Spinal cord (tissue), 10 donors: Measurements from ENCODE around the gene PCDHGC5. TPM values are rescaled to one million over a fixed set of nuclear protein-coding genes. Genes with fewer than 3 reads are reported as not detected.

ENCODE experiments used
- DNase-seq, 6 donors: peaks; one replicate each; pipeline versions ENCODE4 v3.0.0 to v3.0.0-alpha.2; 2013 to 2015; ENCODE audit warnings: low spot score in 6 of 6, low read depth in 4 of 6
- H3K27ac ChIP-seq: one replicate; pipeline ENCODE4 v1.5.1; 2013; ENCODE audit warnings: low read depth, low read length, control low read depth
- H3K27me3 ChIP-seq: one replicate; pipeline ENCODE4 v1.6.1; 2013; ENCODE audit warnings: low read length; ENCODE audit not compliant: control insufficient read depth, insufficient read depth
- H3K36me3 ChIP-seq: one replicate; pipeline ENCODE4 v1.6.1; 2013; ENCODE audit warnings: low read length; ENCODE audit not compliant: control insufficient read depth, insufficient read depth
- H3K4me1 ChIP-seq: one replicate; pipeline ENCODE4 v1.6.1; 2013; ENCODE audit warnings: low read length; ENCODE audit not compliant: control insufficient read depth, insufficient read depth
- H3K4me3 ChIP-seq: one replicate; pipeline ENCODE4 v1.5.1; 2013; ENCODE audit warnings: low read depth, low read length, control low read depth
- H3K9me3 ChIP-seq: one replicate; pipeline ENCODE4 v1.6.1; 2013; ENCODE audit warnings: low read length; ENCODE audit not compliant: control insufficient read depth, insufficient read depth
- WGBS: methylation state at CpG from one replicate; pipeline ENCODE4 v1.1.5; 2013; ENCODE audit warnings: missing lambda C conversion rate; ENCODE audit not compliant: insufficient coverage; 5-methylcytosine and 5-hydroxymethylcytosine counted together
- long read RNA-seq, 4 donors: transcript quantifications; one replicate each; lab custom pipeline, GENCODE V29; 2026
- polyA plus RNA-seq, 2 donors: library from polyadenylated mRNA; unstranded; fragments of 120-200 nt; gene quantifications; one replicate each; pipeline ENCODE4 v1.2.1, GENCODE V29; 2013; ENCODE audit not compliant: insufficient read length in 2 of 2
- total RNA-seq, 2 donors: library from RNA; depleted of rRNA in 1 of 2; stranded (reverse); fragments of 120-200 nt in 1 of 2; fragments of >200 nt in 1 of 2; gene quantifications; one replicate each; pipeline versions ENCODE4 v1.2.3 to v1.2.4, GENCODE V29; 2013 to 2014
- donor health status: healthy.

The PCDHGC5 gene
- total RNA-seq (1 to 10 TPM; 4.0 to 5.9 TPM), polyA plus RNA-seq (1 to 10 TPM; 5.4 to 6.5 TPM)
- long read RNA-seq, donor 1, full-length matches to known transcripts: 2 of 2 reads
- long read RNA-seq, donor 1, partial matches to known transcripts: 0 of 2 reads
- long read RNA-seq, donor 1, other reads (novel, unspliced or antisense): 0 of 2 reads
- long read RNA-seq, donor 2, full-length matches to known transcripts: 4 of 4 reads
- long read RNA-seq, donor 2, partial matches to known transcripts: 0 of 4 reads
- long read RNA-seq, donor 2, other reads (novel, unspliced or antisense): 0 of 4 reads
- long read RNA-seq, donor 3, partial matches to known transcripts: 0 of 3 reads
- long read RNA-seq, donor 3, other reads (novel, unspliced or antisense): 0 of 3 reads
- long read RNA-seq, donor 4, partial matches to known transcripts: 0 of 1 reads
- long read RNA-seq, donor 4, other reads (novel, unspliced or antisense): 0 of 1 reads

- DNase-seq: peak in 2 of 6 donors; percentile 67 to 70
- H3K36me3 ChIP-seq: peaks cover 55% of the 10 kb centered on the region
- WGBS: 17% methylated on average over 12 of the region's 14 CpGs
- peak within 1 kb of the TSS; percentile 72 for H3K27ac ChIP-seq
- H3K4me1 ChIP-seq: peaks cover 91% of the 10 kb centered on the region
- no peaks in the 10 kb centered on the region for H3K9me3 ChIP-seq
- H3K27me3 ChIP-seq: no peaks in the 10 kb centered on the region
- H3K4me3 ChIP-seq: no peak within 1 kb of the TSS
These were observed at the start of gene PCDHGC5 for GRCh38 chr5:141488591-141489561. TSS of gene PCDHGC5 (plus strand) at chr5:141489081. CDS start at chr5:141489241, 160 bp downstream.

DNA sequence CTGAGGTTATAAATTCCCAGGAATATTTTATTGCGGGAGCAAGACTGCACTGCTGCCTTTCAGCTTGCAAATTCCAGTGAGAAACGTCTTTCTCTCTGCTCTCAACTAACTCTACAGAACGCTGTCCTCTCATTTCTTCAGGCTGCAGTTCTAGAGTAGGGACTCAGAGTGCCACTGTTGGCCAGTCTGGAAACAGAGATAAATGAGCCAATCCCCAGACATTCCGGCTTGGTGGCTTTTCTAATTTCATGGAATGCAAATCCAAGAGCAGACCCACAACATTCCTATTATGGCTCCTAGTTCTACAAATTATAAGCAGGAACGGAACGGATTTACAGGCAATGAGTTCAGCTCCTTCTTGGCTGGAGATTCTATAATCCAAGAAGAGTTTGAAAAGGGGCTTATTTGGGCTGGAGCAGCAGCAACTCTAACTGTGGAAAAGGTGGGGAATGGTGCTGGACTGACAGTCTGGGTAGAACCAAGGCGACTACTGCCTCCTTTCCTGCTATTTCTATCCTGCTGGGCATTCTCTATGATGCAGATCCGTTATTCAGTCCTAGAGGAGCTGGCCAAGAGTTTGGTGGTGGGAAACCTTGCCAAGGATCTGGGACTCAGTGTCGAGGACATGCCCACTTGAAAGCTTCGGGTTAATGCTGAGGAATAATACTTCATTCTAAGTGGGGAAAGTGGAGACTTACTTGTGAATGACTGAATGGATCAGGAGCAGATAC, 49.3 kb upstream of the PCDHGC5 start:
- H3K27ac ChIP-seq: no peak overlapping the region
- H3K27me3 ChIP-seq: no peaks in the 10 kb centered on the region
- no peak for DNase-seq
- H3K4me3 ChIP-seq: no peak overlapping the region
- peaks cover 24% of the 10 kb centered on the region for H3K9me3 ChIP-seq
- 59% methylated on average over 7 of the region's 10 CpGs for WGBS
- no peaks in the 10 kb centered on the region for H3K4me1 ChIP-seq
- peaks cover 7% of the 10 kb centered on the region for H3K36me3 ChIP-seq

DNA sequence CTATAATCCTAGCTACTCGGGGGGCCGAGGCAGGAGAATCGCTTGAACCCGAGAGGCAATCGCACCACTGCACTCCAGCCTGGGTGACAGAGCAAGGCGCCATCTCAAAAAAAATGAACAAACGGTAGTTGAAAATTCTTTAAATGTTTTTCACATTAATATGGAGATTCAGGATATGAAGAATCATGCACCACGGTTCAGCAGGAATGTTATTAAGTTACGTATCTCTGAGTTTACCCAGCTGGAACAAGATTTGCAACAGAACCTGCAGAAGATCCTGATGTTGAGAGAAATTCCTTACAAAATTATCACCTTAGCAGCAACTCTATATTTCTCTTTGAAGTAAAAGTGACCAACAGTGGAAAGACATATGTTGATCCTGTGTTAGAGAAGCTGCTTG, 48.5 kb upstream of the PCDHGC5 start:
- no peak for DNase-seq
- peaks cover 24% of the 10 kb centered on the region for H3K9me3 ChIP-seq
- H3K4me3 ChIP-seq: no peak overlapping the region
- 100% methylated on average over 5 of the region's 9 CpGs for WGBS
- H3K4me1 ChIP-seq: no peaks in the 10 kb centered on the region
- peaks cover 7% of the 10 kb centered on the region for H3K36me3 ChIP-seq
- H3K27me3 ChIP-seq: no peaks in the 10 kb centered on the region
- no peak overlapping the region for H3K27ac ChIP-seq

GRCh38 chr5:141441571-141442170, 47.2 kb upstream of the PCDHGC5 start:
- peaks cover 7% of the 10 kb centered on the region for H3K36me3 ChIP-seq
- H3K27ac ChIP-seq: no peak overlapping the region
- H3K4me3 ChIP-seq: no peak overlapping the region
- WGBS: 37% methylated on average over 49 of the region's 50 CpGs
- no peaks in the 10 kb centered on the region for H3K27me3 ChIP-seq
- DNase-seq: no peak
- H3K9me3 ChIP-seq: peaks cover 24% of the 10 kb centered on the region
- no peaks in the 10 kb centered on the region for H3K4me1 ChIP-seq

GRCh38 chr5:141465351-141465750, 23.5 kb upstream of the PCDHGC5 start:
- Histone ChIP-seq H3K9me3 (no peaks in the 10 kb centered on the region), H3K27ac (no peak overlapping the region), H3K4me1 (no peaks in the 10 kb centered on the region), H3K4me3 (no peak overlapping the region), H3K27me3 (no peaks in the 10 kb centered on the region), H3K36me3 (peaks cover 2% of the 10 kb centered on the region)
- DNase-seq: no peak
- WGBS: 100% methylated on average over 1 of the region's 3 CpGs

DNA sequence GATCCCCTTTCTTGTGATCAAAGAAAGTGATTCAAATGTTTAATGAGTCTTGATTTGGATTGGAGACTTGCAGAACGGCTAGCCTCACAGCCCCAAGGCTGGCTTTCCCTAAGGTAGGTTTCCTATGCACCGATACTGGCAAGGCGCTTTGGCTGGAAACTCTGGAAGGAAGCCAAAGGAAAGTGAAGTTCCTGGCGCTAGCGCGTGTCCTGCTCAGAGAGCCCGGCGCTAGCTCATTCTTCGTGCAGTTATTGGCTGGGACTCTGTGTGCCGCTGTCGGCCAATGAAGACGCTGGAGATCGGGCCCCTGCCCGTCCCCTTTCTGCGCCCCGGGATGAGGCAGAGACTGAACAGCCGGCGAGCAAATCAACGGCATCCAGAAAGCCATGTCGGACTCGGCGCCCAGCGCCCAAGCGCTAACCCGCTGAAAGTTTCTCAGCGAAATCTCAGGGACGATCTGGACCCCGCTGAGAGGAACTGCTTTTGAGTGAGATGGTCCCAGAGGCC, 13.2 kb upstream of the PCDHGC5 start, which contains the start of gene PCDHGC3:
TSS of gene PCDHGC3 (plus strand) at position 342 of the 507 bp plus-strand sequence. CDS start at position 493, 151 bp downstream.
- Histone ChIP-seq H3K4me1 (peaks cover 34% of the 10 kb centered on the region), H3K4me3 (peak within 1 kb of the TSS; percentile 58), H3K27me3 (no peaks in the 10 kb centered on the region), H3K36me3 (peaks cover 9% of the 10 kb centered on the region), H3K9me3 (no peaks in the 10 kb centered on the region), H3K27ac (peak within 1 kb of the TSS; percentile 87)
- WGBS: under 1% methylated on average over 28 of the region's 28 CpGs
- peak in 4 of 6 donors; percentile 85 to 97 (median 91) for DNase-seq

DNA sequence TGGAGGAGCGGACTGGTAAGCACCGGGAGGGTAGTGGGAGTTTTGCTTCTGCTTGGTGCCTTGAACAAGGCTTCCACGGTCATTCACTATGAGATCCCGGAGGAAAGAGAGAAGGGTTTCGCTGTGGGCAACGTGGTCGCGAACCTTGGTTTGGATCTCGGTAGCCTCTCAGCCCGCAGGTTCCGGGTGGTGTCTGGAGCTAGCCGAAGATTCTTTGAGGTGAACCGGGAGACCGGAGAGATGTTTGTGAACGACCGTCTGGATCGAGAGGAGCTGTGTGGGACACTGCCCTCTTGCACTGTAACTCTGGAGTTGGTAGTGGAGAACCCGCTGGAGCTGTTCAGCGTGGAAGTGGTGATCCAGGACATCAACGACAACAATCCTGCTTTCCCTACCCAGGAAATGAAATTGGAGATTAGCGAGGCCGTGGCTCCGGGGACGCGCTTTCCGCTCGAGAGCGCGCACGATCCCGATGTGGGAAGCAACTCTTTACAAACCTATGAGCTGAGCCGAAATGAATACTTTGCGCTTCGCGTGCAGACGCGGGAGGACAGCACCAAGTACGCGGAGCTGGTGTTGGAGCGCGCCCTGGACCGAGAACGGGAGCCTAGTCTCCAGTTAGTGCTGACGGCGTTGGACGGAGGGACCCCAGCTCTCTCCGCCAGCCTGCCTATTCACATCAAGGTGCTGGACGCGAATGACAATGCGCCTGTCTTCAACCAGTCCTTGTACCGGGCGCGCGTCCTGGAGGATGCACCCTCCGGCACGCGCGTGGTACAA, 12.6 kb upstream of the PCDHGC5 start:
- Histone ChIP-seq H3K4me1 (peaks cover 35% of the 10 kb centered on the region), H3K4me3 (peak overlapping the region; percentile 58), H3K27me3 (no peaks in the 10 kb centered on the region), H3K36me3 (peaks cover 8% of the 10 kb centered on the region), H3K27ac (peak overlapping the region; percentile 87), H3K9me3 (no peaks in the 10 kb centered on the region)
- 1% methylated on average over 58 of the region's 58 CpGs for WGBS
- DNase-seq: peak in 2 of 6 donors; percentile 84 to 89

DNA sequence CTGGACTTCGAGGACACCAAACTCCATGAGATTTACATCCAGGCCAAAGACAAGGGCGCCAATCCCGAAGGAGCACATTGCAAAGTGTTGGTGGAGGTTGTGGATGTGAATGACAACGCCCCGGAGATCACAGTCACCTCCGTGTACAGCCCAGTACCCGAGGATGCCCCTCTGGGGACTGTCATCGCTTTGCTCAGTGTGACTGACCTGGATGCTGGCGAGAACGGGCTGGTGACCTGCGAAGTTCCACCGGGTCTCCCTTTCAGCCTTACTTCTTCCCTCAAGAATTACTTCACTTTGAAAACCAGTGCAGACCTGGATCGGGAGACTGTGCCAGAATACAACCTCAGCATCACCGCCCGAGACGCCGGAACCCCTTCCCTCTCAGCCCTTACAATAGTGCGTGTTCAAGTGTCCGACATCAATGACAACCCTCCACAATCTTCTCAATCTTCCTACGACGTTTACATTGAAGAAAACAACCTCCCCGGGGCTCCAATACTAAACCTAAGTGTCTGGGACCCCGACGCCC, 11.8 kb upstream of the PCDHGC5 start:
- 7% methylated on average over 24 of the region's 24 CpGs for WGBS
- Histone ChIP-seq H3K9me3 (no peaks in the 10 kb centered on the region), H3K27ac (peak overlapping the region; percentile 87), H3K27me3 (no peaks in the 10 kb centered on the region), H3K36me3 (peaks cover 8% of the 10 kb centered on the region), H3K4me1 (peaks cover 40% of the 10 kb centered on the region), H3K4me3 (peak overlapping the region; percentile 58)
- DNase-seq: peak in 2 of 6 donors; percentile 34
